ENCODE measurements around the gene EMILIN2.

GRCh38 chr18:2893676-2894075, 46.9 kb downstream of the EMILIN2 start:
- TF ChIP-seq, protein P1, sequence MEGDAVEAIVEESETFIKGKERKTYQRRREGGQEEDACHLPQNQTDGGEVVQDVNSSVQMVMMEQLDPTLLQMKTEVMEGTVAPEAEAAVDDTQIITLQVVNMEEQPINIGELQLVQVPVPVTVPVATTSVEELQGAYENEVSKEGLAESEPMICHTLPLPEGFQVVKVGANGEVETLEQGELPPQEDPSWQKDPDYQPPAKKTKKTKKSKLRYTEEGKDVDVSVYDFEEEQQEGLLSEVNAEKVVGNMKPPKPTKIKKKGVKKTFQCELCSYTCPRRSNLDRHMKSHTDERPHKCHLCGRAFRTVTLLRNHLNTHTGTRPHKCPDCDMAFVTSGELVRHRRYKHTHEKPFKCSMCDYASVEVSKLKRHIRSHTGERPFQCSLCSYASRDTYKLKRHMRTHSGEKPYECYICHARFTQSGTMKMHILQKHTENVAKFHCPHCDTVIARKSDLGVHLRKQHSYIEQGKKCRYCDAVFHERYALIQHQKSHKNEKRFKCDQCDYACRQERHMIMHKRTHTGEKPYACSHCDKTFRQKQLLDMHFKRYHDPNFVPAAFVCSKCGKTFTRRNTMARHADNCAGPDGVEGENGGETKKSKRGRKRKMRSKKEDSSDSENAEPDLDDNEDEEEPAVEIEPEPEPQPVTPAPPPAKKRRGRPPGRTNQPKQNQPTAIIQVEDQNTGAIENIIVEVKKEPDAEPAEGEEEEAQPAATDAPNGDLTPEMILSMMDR (IDR thresholded peaks at IDR 0.05), result no peak
- TF ChIP-seq ZFX (IDR thresholded peaks at IDR 0.05; ENCODE audit: borderline replicate concordance), result no peak

Measured in 22Rv1 (cell line).